ENCODE data around the gene FXR1.

DNA sequence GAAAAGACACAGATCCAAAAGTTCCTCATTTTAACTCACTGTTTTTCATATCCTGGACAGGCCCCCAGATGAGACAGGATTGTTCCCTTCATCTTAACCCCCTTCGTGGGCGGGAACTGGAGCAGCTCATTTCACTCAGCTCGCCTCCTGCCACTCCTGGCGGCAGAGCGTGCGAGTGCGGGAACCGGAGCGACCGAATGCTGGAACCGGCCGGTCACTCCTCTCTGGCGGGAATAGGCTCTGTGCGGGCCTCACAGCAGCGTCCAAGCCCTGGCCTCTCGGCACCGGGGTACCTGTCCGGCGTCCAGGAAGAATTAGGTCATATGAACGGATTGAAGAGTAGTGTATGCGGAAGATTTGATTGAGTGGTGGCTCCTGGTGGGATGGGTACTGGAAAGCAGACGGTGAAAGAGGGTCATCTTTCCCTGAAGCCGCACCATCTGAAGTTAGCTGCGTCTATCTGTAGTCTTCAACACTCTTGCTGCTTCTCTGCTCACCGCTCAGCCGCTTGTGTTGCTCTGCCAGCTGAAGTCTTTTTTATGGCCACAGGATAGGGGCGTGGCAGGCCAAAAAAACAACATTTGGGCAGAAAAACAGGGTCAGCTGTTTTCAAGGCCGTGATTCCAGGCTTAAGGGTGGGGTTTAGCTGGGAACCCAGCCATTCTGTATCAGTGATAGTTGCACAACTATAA is 42.3 kb upstream of the FXR1 start:
- TF ChIP-seq, protein P1, sequence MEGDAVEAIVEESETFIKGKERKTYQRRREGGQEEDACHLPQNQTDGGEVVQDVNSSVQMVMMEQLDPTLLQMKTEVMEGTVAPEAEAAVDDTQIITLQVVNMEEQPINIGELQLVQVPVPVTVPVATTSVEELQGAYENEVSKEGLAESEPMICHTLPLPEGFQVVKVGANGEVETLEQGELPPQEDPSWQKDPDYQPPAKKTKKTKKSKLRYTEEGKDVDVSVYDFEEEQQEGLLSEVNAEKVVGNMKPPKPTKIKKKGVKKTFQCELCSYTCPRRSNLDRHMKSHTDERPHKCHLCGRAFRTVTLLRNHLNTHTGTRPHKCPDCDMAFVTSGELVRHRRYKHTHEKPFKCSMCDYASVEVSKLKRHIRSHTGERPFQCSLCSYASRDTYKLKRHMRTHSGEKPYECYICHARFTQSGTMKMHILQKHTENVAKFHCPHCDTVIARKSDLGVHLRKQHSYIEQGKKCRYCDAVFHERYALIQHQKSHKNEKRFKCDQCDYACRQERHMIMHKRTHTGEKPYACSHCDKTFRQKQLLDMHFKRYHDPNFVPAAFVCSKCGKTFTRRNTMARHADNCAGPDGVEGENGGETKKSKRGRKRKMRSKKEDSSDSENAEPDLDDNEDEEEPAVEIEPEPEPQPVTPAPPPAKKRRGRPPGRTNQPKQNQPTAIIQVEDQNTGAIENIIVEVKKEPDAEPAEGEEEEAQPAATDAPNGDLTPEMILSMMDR (conservative IDR thresholded peaks at IDR 0.05 in 1 of 2, IDR thresholded peaks at IDR 0.05 in 1 of 2; ENCODE audit: low read depth in 1 of 2, low read length in 2 of 2), result no peak
- no peak for TF ChIP-seq EZH2 (IDR thresholded peaks at IDR 0.05; ENCODE audit: low read length, missing control alignments)

Measured in fibroblast of lung (primary cell).